Stimulated activated CD8-positive, alpha-beta memory T cell treated with anti-CD3 and anti-CD28 coated beads, Interleukin-7, amount 100 ng/mL, for 48 hours (primary cell): ENCODE data around the gene FBN2.
"Not testable (repeated sequence)": the region's sequence is repeated elsewhere in the genome, so short reads cannot be mapped to it uniquely, and the experiment has no call there.

Experiments used
- DNase-seq, 2 donors: peaks; one replicate each; pipeline ENCODE4 v3.0.0-alpha.2; 2020; ENCODE audit warnings: low read depth in 1 of 2; ENCODE audit errors: extremely low read depth in 1 of 2

FBN2 gene

GRCh38 chr5:128427921-128428320, 110.1 kb downstream of the FBN2 start:
- no peak for DNase-seq

GRCh38 chr5:128426090-128426534, 111.9 kb downstream of the FBN2 start:
- no peak for DNase-seq

GRCh38 chr5:128424646-128425045, 113.4 kb downstream of the FBN2 start:
- DNase-seq = no peak

GRCh38 chr5:128422612-128423011, 115.4 kb downstream of the FBN2 start:
- DNase-seq = no peak

GRCh38 chr5:128414469-128414868, 123.6 kb downstream of the FBN2 start:
- no peak for DNase-seq

- DNase-seq = no peak
Measured at GRCh38 chr5:128413356-128413755, 124.7 kb downstream of the FBN2 start.

GRCh38 chr5:128412145-128412930, 125.7 kb downstream of the FBN2 start:
- no peak for DNase-seq

GRCh38 chr5:128409166-128409800, 128.8 kb downstream of the FBN2 start:
- DNase-seq = no peak

GRCh38 chr5:128408622-128409021, 129.4 kb downstream of the FBN2 start:
- no peak for DNase-seq

GRCh38 chr5:128407944-128408343, 130.1 kb downstream of the FBN2 start:
- DNase-seq = no peak

- no peak for DNase-seq
Measured at GRCh38 chr5:128406803-128407202, 131.2 kb downstream of the FBN2 start.

GRCh38 chr5:128405159-128405558, 132.9 kb downstream of the FBN2 start:
- no peak for DNase-seq

GRCh38 chr5:128403333-128403732, 134.7 kb downstream of the FBN2 start:
- DNase-seq = no peak

GRCh38 chr5:128402506-128402905, 135.5 kb downstream of the FBN2 start:
- no peak for DNase-seq

GRCh38 chr5:128400766-128401165, 137.3 kb downstream of the FBN2 start:
- not testable (repeated sequence) for DNase-seq

GRCh38 chr5:128399111-128399510, 138.9 kb downstream of the FBN2 start:
- no peak for DNase-seq

GRCh38 chr5:128397876-128398275, 140.2 kb downstream of the FBN2 start:
- no peak for DNase-seq

GRCh38 chr5:128395073-128395472, 143.0 kb downstream of the FBN2 start:
- no peak for DNase-seq

GRCh38 chr5:128384068-128384467, 154.0 kb downstream of the FBN2 start:
- DNase-seq = no peak

- no peak for DNase-seq
Measured at GRCh38 chr5:128380337-128380736, 157.7 kb downstream of the FBN2 start.

- no peak for DNase-seq
Measured at GRCh38 chr5:128378632-128379031, 159.4 kb downstream of the FBN2 start.

- DNase-seq = no peak
Measured at GRCh38 chr5:128378196-128378595, 159.8 kb downstream of the FBN2 start.
